Right lung (tissue), 5 donors: ENCODE results near the gene UBAP1. TPM values are rescaled to one million over a fixed set of nuclear protein-coding genes. Genes with fewer than 3 reads are reported as not detected.
"Not testable (repeated sequence)": the region's sequence is repeated elsewhere in the genome, so short reads cannot be mapped to it uniquely, and the experiment has no call there.

ENCODE experiments used
- DNase-seq, 2 donors: peaks; one replicate each; pipeline ENCODE4 v3.0.0-alpha.2; 2013
- polyA plus RNA-seq, 5 donors: library from polyadenylated mRNA; unstranded; fragments of 120-200 nt; gene quantifications; one replicate each; pipeline versions ENCODE4 v1.2.1 to v1.2.3, GENCODE V29; 2013; ENCODE audit warnings: inconsistent platforms in 1 of 5, low replicate concordance in 1 of 5; ENCODE audit not compliant: insufficient read length in 5 of 5, insufficient read depth in 1 of 5

Gene UBAP1
- polyA plus RNA-seq, 5 donors = 44.8 to 52.0 (median 48.4) TPM

DNA sequence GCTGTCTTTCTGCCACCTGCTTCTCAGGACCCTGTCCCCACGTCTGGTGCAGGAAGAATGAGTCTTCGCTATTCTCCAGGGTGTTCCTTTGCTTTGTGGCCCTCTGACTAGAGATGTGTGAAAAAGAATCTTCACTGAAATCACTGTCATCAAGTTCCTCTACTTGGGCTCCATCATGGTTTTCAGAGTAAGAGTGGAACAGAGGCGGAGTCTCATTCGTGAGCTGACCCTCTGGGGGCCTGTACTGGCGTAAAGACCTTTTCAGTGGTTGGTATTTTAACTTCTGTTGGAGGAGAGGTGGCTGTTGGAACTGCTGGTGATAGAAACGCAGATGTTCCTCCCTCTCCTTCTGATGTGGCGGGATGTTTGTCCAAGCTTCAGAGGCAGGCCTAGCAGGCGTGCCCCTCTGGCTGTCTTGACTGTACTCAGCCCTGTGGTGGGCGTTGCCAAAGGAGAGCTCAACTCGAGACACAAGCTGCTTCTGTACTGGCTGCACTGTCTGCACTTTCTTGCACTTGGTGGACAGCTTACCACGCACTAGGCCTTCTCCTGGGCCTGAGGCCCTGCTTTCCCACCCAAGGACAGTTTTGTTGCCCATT is 78.2 kb downstream of the UBAP1 start:
- DNase-seq = no peak

DNA sequence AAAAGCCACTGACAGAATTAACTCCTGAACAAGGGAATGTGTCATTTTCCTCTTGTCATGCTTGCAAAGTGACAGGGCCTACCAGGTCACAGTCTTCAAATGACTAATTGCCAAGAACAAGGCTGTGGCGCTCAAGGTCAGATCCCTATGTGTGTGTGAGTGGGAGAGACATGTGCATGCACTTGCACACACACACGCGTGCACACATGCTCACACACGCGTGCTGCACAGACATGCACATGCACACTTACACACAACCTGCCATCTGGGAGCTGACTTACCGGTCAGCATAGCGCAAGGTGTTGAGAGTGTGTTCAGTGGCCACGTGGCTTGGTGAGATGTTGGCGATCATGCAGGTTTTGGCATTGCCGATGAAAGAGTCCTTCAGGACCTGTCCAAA is 80.5 kb downstream of the UBAP1 start:
- no peak for DNase-seq

DNA sequence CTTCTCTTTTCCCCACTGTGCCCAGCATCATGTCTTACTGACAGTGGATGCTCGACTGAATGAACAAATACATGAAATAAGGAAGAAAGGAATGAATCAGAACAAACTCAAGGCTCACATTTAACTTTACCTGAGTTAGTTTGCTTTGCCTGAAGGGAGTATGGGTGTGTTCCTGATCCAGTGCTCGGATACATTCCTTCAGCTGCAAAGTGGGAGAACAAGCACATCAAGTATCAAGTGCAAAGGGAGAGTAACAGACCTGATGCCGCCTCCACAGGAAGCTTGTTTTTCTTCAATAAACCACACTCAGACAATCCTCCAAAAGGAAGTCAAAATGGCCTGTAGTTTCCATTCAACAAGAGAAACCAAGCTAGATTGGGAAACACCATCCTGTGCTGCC is 84.1 kb downstream of the UBAP1 start:
- DNase-seq = no peak

DNA sequence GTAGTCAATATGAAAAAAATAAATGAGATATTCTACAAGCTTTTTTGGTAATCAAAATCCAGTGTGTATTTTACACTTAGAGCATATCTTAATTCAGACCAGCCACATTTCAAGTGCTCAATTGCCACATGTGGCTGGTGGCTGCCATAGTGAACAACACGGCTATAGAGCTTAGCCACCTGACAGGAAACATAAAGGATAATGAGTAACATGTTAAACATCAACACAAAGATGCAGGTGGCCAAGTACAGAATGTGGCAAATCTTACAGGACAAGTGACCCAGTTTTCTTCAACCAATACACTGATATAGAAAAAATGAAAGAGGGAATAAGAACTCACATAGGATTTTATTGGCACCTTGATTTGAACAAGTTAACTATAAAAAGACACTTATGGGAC is 88.8 kb downstream of the UBAP1 start:
- DNase-seq = no peak

DNA sequence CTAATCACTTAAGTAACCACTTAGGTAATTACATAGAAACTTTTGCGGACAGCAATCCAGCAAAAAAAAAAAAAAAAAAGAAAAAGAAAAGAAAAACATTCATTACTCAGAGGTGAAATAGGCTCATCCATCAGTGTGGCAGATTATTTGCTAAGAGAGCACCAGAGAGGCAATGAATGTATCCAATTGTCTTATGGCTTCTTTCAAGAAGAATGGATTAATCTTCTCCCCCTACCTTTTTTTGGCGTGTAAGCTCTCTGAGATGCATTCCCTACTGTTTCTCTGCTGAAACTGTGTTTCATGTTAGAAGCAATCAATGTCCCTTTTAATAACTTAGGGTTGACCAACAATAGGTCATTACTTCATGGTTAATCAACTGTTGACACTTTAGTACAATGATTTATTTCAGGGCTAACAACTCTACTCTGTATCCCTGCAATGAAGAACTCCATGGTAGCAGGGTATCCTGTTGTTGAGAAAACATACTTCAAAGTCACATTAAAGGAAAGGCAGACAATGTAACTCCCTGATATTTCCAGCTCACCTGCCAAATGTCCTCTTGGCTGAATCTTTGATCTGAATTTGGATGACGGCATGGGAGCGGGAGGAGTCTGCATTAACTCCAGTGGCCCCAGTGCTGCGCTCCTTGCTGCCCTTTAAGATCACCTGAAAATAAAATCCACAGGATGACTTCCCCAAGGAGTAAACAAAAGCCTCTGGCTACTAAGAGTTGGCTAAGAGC is 92.6 kb downstream of the UBAP1 start:
- DNase-seq = no peak

DNA sequence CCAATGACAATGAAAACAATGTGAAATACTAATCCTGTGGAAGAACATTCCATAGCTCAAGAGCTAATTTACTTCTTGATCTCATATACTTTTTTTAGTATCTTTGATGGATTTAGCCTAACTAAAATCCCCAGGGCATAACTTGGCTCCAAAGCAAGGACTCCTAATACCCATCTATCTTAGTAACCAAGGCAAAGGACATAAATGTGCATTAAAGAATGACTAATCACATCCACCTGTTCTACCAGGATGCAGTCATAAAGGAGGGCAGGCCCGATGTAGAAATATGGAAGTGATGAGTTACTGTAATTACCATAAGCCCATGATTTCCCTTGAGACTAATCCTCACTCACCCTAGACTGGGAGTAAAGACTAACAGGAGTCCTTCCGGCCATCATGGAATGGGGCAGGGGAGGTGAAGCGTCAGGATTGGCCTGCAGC is 93.3 kb downstream of the UBAP1 start:
- DNase-seq = no peak

DNA sequence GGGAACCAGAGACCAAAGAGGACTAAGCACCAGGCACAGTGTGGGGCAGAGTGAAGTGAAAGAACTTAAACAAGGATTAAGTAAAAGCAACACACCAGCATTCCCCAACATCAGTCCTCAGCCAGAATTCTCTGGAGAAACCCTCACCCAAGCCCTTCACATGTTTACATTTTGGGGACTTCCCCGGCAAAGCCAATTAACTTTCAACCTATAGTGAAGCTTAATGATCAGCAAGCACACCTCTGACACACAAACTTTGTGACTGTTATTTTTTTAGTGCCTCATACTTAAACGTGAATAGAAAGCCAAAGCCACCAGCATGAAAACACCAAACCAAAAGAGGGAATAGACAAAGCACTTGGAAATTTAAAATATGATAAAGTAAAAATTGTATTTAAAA is 94.7 kb downstream of the UBAP1 start:
- DNase-seq = not testable (repeated sequence)

DNA sequence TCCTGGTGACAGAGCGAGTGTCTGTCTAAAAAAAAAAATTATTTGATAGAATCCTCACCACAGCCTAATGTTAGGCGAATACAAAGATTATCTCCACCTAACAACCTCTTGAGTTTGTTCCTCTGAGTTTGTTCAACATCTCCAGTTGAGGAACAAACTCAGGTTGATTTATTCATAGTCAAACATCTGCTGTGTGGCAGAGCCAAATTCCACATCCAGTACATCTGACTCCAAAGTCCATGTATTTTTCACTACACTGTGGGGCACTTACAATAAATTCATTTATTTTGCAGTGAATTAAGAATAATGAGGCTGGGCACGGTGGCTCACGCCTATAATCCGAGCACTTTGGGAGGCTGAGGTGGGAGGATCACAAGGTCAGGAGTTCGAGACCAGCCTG is 97.0 kb downstream of the UBAP1 start:
- DNase-seq = no peak

DNA sequence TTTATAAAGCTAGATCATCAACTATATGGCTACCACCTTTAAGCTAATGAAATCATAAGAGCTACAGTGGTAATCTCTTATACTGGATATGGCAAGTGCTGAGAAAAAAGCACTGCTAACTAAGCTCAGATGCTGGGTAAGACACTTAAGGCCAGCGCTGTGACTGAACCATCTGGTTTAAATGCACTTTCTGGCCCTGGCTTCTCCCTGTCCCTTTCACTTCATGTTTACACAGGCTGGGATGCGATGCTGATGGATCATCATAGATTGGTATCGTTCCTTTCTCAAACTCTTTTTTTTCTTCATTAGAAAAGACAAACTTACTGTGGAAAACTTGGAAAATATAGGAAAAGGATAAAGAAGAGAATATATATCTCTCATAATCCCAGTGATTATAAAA is 97.9 kb downstream of the UBAP1 start:
- no peak for DNase-seq

DNA sequence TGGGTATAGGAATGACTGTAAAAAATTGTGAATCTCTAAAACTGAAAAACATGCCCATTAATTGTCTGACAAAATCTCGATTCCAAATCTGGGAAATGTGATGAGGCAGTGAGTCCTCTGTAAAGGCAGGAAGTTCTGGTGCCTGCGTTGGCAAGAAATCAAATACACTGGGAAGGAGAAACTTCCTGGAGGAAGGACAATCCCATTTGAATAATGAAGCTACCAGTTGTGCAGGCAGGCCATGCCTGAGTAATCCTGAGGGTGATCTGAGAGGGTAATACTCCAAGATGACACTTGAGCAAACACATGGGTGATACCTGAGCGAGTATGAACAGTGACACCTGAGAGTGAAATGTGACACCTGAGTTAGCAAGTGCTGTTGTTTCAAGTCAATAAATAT is 100.6 kb downstream of the UBAP1 start:
- no peak for DNase-seq

DNA sequence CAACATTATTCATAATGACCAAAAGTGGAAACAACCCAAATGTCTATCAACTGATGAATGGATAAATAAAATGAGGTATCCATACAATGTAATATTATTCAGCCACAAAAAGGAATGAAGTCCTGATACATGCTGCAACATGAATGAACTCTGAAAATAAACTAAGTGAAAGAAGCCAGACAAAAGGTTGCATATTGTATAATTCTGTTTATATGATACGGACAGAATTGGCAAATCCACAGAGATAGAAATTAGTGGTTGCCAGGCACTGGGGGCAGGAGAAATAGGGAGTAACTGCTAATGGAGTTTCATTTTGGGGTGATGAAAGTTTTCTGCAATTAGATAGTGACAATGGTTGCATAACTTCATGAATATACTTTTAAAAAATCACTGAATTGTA is 103.3 kb downstream of the UBAP1 start:
- DNase-seq = peak; percentile 32 to 35

DNA sequence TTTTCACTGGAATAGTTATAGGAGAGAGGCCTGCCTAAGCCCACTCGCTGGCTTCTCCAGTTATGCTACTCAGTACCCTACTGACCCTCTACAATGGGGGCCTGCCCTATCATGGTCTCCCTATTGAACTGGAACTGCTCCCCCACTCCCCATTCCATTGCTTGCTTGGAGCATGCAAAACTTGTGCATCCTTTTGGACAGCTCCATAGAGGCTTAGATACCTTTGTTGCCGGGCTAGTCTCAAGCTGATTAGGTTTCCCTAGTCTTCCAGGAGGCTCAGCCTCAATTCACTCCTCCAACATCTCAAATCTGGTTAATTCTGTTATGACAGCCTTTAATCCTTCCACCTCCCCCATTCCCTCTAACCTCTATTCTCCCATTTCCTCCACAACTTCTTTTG is 110.3 kb downstream of the UBAP1 start:
- DNase-seq = no peak

DNA sequence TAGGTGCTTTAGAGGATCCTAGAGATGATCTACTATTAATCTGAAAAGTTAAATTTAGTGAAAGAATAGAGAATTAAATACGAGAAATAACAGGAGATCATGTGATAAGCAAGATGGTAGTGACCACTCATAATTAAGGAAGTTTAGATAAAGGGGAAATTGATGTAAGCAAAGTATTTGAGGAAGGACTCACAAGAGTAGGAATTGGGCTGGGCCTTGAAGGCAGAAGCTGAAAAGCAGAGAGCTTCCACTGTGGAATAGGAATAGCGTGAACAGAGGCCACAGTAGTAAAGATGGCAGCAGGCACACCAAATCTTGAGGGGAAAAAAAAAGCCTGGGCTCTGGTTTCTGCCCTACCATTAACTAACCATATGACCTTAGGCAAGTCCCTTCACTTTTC is 112.2 kb downstream of the UBAP1 start:
- DNase-seq = no peak

DNA sequence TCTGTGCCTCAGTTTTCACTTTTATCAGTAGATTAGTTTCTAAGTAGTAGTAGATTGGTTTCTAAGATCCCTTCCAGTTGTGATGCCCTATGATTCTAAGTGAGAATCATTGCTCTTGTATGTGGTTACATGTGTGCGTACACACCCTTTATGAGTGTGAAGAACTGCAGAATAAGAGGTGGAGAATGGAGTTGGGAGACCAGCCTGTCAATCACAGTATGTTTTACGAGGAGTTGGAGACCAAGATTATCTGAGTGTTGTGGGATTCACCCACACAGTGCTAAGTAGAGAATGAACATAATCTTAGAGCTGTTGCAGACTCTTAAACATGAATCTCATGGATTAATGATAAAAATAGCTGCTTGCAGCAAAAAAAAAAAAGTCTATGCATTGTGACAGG is 112.6 kb downstream of the UBAP1 start:
- no peak for DNase-seq

DNA sequence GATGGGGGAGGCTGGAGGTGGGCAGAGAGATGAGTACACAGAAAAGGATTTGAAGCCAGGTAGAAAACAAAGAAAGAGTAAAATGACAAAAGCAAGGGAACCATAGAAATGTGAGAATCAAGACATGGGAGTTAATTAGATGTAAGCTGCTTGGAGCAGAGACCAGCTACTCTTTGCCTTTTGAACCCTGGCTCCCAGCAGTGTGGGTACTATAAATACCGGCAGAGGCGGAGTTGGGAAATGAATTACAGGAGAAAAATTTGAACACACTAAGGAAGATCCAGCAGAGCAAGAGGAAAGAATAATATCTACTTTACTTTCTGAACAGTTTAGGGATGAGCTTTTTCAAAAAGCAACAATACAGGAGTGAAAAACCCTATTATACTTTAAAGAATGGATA is 113.7 kb downstream of the UBAP1 start:
- DNase-seq = no peak

DNA sequence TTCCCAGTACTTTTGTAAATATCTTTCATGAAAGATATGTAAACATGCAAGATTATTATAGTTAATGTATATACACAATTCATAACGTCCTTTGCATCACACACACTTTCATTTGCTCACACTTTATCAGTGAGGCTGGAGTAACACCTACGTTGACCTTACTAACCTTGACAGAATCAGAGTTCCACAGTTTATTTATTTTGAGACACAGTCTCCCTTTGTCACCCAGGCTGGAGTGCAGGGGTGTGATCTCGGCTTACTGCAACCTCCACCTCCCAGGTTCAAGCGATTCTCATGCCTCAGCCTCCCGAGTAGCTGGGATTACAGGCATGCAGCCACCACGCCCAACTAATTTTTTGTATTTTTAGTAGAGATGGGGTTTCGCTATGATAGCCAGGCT is 122.2 kb downstream of the UBAP1 start:
- not testable (repeated sequence) for DNase-seq

Other genes with a start within 250 kb of the UBAP1 start
- gene UBAP2, start 130.2 kb upstream of the UBAP1 start, polyA plus RNA-seq = 10 to 100 TPM; 31.5 to 35.2 (median 33.6) TPM
- gene DCAF12, start 52.3 kb upstream of the UBAP1 start, polyA plus RNA-seq = 10 to 100 TPM; 57.7 to 70.1 (median 66.6) TPM
- gene KIF24, start 150.2 kb downstream of the UBAP1 start, polyA plus RNA-seq = 1 to 10 TPM; 4.2 to 6.7 (median 5.5) TPM
- 10 to 100 TPM; 18.0 to 28.0 (median 22.8) TPM for gene NUDT2, start 150.5 kb downstream of the UBAP1 start, polyA plus RNA-seq
- 1 to 10 TPM; 2.4 to 4.6 (median 3.8) TPM for gene MYORG, start 197.9 kb downstream of the UBAP1 start, polyA plus RNA-seq